HG03520 (cell line): ENCODE data around the gene PBXIP1.

Source experiments
- ATAC-seq: cut with Tn5 transposase; IDR thresholded peaks from one replicate; pipeline ENCODE4 v1.9.1; 2021; ENCODE audit warnings: mild to moderate bottlenecking, moderate library complexity; ENCODE audit not compliant: unreplicated experiment

The PBXIP1 gene

GRCh38 chr1:154901591-154901990 is 54.3 kb downstream of the PBXIP1 start:
- ATAC-seq: no peak

GRCh38 chr1:154899041-154899440 is 56.9 kb downstream of the PBXIP1 start:
- no peak for ATAC-seq

- no peak for ATAC-seq
Measured at GRCh38 chr1:154896771-154897286, 59.1 kb downstream of the PBXIP1 start.

GRCh38 chr1:154895798-154896197 is 60.1 kb downstream of the PBXIP1 start:
- ATAC-seq: no peak
